Esophagus squamous epithelium (tissue), 4 donors: Measurements from ENCODE around the gene ATAD2B.

Experiments
- CTCF ChIP-seq, 6 experiments: fragments of 450-650 bp in 4 of 6; fragments of 200-600 bp in 2 of 6; sonication (generic) in 2 of 6; IDR thresholded peaks; one replicate each; pipeline ENCODE4 v1.5.1; 2016 to 2019; ENCODE audit warnings: antibody characterized with exemption in 6 of 6, mild to moderate bottlenecking in 4 of 6, moderate library complexity in 4 of 6
- POLR2A ChIP-seq, 4 donors: fragments of 450-650 bp; IDR thresholded peaks; one replicate each; pipeline ENCODE4 v1.6.1; 2017; ENCODE audit warnings: antibody characterized with exemption in 4 of 4, mild to moderate bottlenecking in 4 of 4, moderate library complexity in 3 of 4

GRCh38 chr2:23828986-23829385, 97.9 kb downstream of the ATAD2B start:
- TF ChIP-seq CTCF (IDR thresholded peaks at IDR 0.05) = no peak
- TF ChIP-seq POLR2A (IDR thresholded peaks at IDR 0.05) = no peak
